ENCODE results near the gene PLEKHG3. TPM values are rescaled to one million over a fixed set of nuclear protein-coding genes. Genes with fewer than 3 reads are reported as not detected.
A peak's percentile ranks its signal among the peaks of the same experiment; 100 is the strongest.

Gene PLEKHG3
- total RNA-seq, 1 experiment from 2014 or later = 75.3 TPM

GRCh38 chr14:64758025-64758521 is 53.8 kb downstream of the PLEKHG3 start:
- DNase-seq (ENCODE audit: low spot score) = no peak
- Mint-ChIP-seq H3K4me3 (no peak overlapping the region), H3K4me1 (peaks cover 30% of the 10 kb centered on the region), H3K27ac (no peak overlapping the region; the same call in 1 of the 2 replicates), H3K27me3 (ENCODE audit: low read depth) (peaks cover 19% of the 10 kb centered on the region), H3K36me3 (no peaks in the 10 kb centered on the region), H3K9me3 (peaks cover 4% of the 10 kb centered on the region)
- ChIA-PET POLR2A (no interaction called here), CTCF (interaction anchor here (0.7 to 1.2 kb wide), 4 partner anchors 16 to 134 kb away, joined by 3 read pairs; no protein-coding TSS in a partner anchor)
- peak; percentile 52 for ATAC-seq
- TF ChIP-seq OVOL2 (CRISPR knock-in tag; IDR thresholded peaks at IDR 0.05; ENCODE audit: borderline replicate concordance) (no peak), ZNF512 (CRISPR knock-in tag; IDR thresholded peaks at IDR 0.05; ENCODE audit: borderline replicate concordance) (no peak), MYBL2 (CRISPR knock-in tag; IDR thresholded peaks at IDR 0.05) (no peak), ZNF138 (CRISPR knock-in tag; conservative IDR thresholded peaks at IDR 0.05) (no peak), ARID4B (CRISPR knock-in tag; IDR thresholded peaks at IDR 0.05; ENCODE audit: borderline replicate concordance) (no peak), FOXJ3 (CRISPR knock-in tag; IDR thresholded peaks at IDR 0.05; ENCODE audit: borderline replicate concordance) (no peak)

- DNase-seq (ENCODE audit: low spot score) = no peak
- H3K4me3 Mint-ChIP-seq = no peak overlapping the region
- peaks cover 39% of the 10 kb centered on the region for H3K4me1 Mint-ChIP-seq
- no peak for ATAC-seq
- H3K27ac Mint-ChIP-seq = no peak overlapping the region
- no peak for TF ChIP-seq ZNF671 (CRISPR knock-in tag; IDR thresholded peaks at IDR 0.05)
- TF ChIP-seq E2F1 (CRISPR knock-in tag; IDR thresholded peaks at IDR 0.05) = no peak
- no peak for TF ChIP-seq JAZF1 (CRISPR knock-in tag; IDR thresholded peaks at IDR 0.05)
- no peak for TF ChIP-seq IRF1 (CRISPR knock-in tag; IDR thresholded peaks at IDR 0.05)
- no peak for TF ChIP-seq HMGA2 (CRISPR knock-in tag; IDR thresholded peaks at IDR 0.05)
- no peak for TF ChIP-seq RELA (CRISPR knock-in tag; IDR thresholded peaks at IDR 0.05; ENCODE audit: borderline replicate concordance)
- ChIA-PET POLR2A (no interaction called here), CTCF (interaction anchor here (0.6 to 1.6 kb wide), 8 partner anchors 16 to 575 kb away, joined by 3 to 4 read pairs (median 3); no protein-coding TSS in a partner anchor)
- no peaks in the 10 kb centered on the region for H3K36me3 Mint-ChIP-seq
- H3K27me3 Mint-ChIP-seq (ENCODE audit: low read depth) = peaks cover 27% of the 10 kb centered on the region
- H3K9me3 Mint-ChIP-seq = peaks cover 4% of the 10 kb centered on the region
Measured at GRCh38 chr14:64758691-64759554, 54.7 kb downstream of the PLEKHG3 start.

GRCh38 chr14:64759555-64759938 is 55.3 kb downstream of the PLEKHG3 start:
- CTCF ChIA-PET = interaction anchor here (0.6 to 1.6 kb wide), 3 partner anchors 87 to 576 kb away, joined by 3 to 4 read pairs (median 3); no protein-coding TSS in a partner anchor
- Mint-ChIP-seq H3K4me3 (no peak overlapping the region), H3K36me3 (no peaks in the 10 kb centered on the region), H3K27me3 (ENCODE audit: low read depth) (peaks cover 33% of the 10 kb centered on the region), H3K4me1 (peaks cover 45% of the 10 kb centered on the region), H3K27ac (no peak overlapping the region), H3K9me3 (peaks cover 4% of the 10 kb centered on the region)
- ATAC-seq = no peak
- POLR2A ChIA-PET = no interaction called here
- DNase-seq (ENCODE audit: low spot score) = no peak
- TF ChIP-seq RORB (CRISPR knock-in tag; IDR thresholded peaks at IDR 0.05) (no peak), E2F1 (CRISPR knock-in tag; IDR thresholded peaks at IDR 0.05) (no peak), SP1 (CRISPR knock-in tag; conservative IDR thresholded peaks at IDR 0.05) (no peak), ELF4 (CRISPR knock-in tag; IDR thresholded peaks at IDR 0.05; ENCODE audit: low read depth) (no peak), GRHL2 (CRISPR knock-in tag; IDR thresholded peaks at IDR 0.05; ENCODE audit: insufficient replicate concordance, severe bottlenecking) (no peak), STAT6 (CRISPR knock-in tag; conservative IDR thresholded peaks at IDR 0.05; ENCODE audit: low read depth) (no peak), ATF3 (CRISPR knock-in tag; conservative IDR thresholded peaks at IDR 0.05) (no peak)

Measured in WTC11 (cell line).